ENCODE results near the gene BTBD1. TPM values are rescaled to one million over a fixed set of nuclear protein-coding genes. Genes with fewer than 3 reads are reported as not detected.
"Not testable (repeated sequence)": the region's sequence is repeated elsewhere in the genome, so short reads cannot be mapped to it uniquely, and the experiment has no call there.

BTBD1 gene
- total RNA-seq, 1 experiment from 2014 or later = 83.9 TPM

- Histone ChIP-seq H3K4me2 (ENCODE audit: low read length) (no peak overlapping the region), H3K9ac (ENCODE audit: low read length) (no peak overlapping the region), H3K4me1 (ENCODE audit: insufficient read depth, low read length) (no peaks in the 10 kb centered on the region), H2AFZ (ENCODE audit: low read length) (no peak overlapping the region), H4K20me1 (ENCODE audit: low read length) (no peaks in the 10 kb centered on the region), H3K79me2 (ENCODE audit: low read length) (no peaks in the 10 kb centered on the region), H3K36me3 (ENCODE audit: low read depth, low read length) (no peaks in the 10 kb centered on the region), H3F3A (ENCODE audit: low read length, unreplicated experiment) (no peaks in the 10 kb centered on the region), H3K27ac (ENCODE audit: low read length) (no peak overlapping the region), H3K4me3 (ENCODE audit: low read length) (no peak overlapping the region), H3K9me3 (ENCODE audit: low read length) (no peaks in the 10 kb centered on the region), H3K9me2 (replicated peaks; ENCODE audit: low read length) (no peaks in the 10 kb centered on the region), H3K27me3 (ENCODE audit: low read length) (peaks cover 29% of the 10 kb centered on the region; the same call in 1 of the 2 replicates)
- POLR2A ChIA-PET (ENCODE audit: unreplicated experiment) = no interaction called here
- DNase-seq = no peak
- intact Hi-C loops (cut with micrococcal nuclease) = no loop called here
- BruUV-seq (replicated peaks) = no TSS peak
- ATAC-seq = no peak
- TF ChIP-seq, protein P1, sequence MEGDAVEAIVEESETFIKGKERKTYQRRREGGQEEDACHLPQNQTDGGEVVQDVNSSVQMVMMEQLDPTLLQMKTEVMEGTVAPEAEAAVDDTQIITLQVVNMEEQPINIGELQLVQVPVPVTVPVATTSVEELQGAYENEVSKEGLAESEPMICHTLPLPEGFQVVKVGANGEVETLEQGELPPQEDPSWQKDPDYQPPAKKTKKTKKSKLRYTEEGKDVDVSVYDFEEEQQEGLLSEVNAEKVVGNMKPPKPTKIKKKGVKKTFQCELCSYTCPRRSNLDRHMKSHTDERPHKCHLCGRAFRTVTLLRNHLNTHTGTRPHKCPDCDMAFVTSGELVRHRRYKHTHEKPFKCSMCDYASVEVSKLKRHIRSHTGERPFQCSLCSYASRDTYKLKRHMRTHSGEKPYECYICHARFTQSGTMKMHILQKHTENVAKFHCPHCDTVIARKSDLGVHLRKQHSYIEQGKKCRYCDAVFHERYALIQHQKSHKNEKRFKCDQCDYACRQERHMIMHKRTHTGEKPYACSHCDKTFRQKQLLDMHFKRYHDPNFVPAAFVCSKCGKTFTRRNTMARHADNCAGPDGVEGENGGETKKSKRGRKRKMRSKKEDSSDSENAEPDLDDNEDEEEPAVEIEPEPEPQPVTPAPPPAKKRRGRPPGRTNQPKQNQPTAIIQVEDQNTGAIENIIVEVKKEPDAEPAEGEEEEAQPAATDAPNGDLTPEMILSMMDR (conservative IDR thresholded peaks at IDR 0.05; ENCODE audit: low read depth, low read length) = no peak
- TF ChIP-seq EZH2 (IDR thresholded peaks at IDR 0.05; ENCODE audit: low read length, unreplicated experiment) = no peak
- no peak for TF ChIP-seq EZH2phosphoT487 (IDR thresholded peaks at IDR 0.05; ENCODE audit: borderline replicate concordance, low read length)
- CTCF ChIA-PET = no interaction called here
Measured at GRCh38 chr15:83098079-83098478, 31.0 kb upstream of the BTBD1 start.

DNA sequence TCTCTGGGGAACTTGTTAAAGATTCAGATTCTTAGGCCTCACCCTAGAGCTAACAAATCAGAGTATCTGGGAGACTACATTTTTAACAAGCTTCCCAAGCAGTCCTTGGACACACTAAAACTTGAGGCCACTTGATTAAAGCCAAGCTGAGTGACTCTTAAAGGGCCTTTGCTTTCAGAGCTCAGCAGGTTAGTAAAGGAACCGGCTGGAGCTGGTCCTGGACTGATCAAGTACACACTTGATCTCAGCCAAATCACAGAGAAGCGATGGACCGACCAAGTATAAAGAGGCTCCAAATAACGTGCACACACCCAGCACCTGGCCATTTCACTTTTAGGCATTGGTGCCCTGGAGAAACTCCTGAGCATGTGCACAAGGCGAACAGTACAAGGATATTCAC, 27.5 kb upstream of the BTBD1 start:
- DNase-seq (no peak), ATAC-seq (no peak)
- Histone ChIP-seq H3K9me3 (ENCODE audit: low read length) (no peaks in the 10 kb centered on the region), H4K20me1 (ENCODE audit: low read length) (no peaks in the 10 kb centered on the region), H3K4me1 (ENCODE audit: insufficient read depth, low read length) (no peaks in the 10 kb centered on the region), H3F3A (ENCODE audit: low read length, unreplicated experiment) (no peaks in the 10 kb centered on the region), H3K79me2 (ENCODE audit: low read length) (no peaks in the 10 kb centered on the region), H2AFZ (ENCODE audit: low read length) (no peak overlapping the region), H3K27ac (ENCODE audit: low read length) (no peak overlapping the region), H3K27me3 (ENCODE audit: low read length) (peaks cover 21% of the 10 kb centered on the region; the same call in 1 of the 2 replicates), H3K9ac (ENCODE audit: low read length) (no peak overlapping the region), H3K4me3 (ENCODE audit: low read length) (no peak overlapping the region), H3K36me3 (ENCODE audit: low read depth, low read length) (no peaks in the 10 kb centered on the region), H3K9me2 (replicated peaks; ENCODE audit: low read length) (no peaks in the 10 kb centered on the region), H3K4me2 (ENCODE audit: low read length) (no peak overlapping the region)
- ChIA-PET POLR2A (ENCODE audit: unreplicated experiment) (no interaction called here), CTCF (no interaction called here)
- BruUV-seq (replicated peaks) = no TSS peak
- intact Hi-C loops (cut with micrococcal nuclease) = no loop called here
- TF ChIP-seq EZH2phosphoT487 (IDR thresholded peaks at IDR 0.05; ENCODE audit: borderline replicate concordance, low read length) (no peak), EZH2 (IDR thresholded peaks at IDR 0.05; ENCODE audit: low read length, unreplicated experiment) (no peak)
- TF ChIP-seq, protein P1 (conservative IDR thresholded peaks at IDR 0.05; ENCODE audit: low read depth, low read length) = no peak

DNA sequence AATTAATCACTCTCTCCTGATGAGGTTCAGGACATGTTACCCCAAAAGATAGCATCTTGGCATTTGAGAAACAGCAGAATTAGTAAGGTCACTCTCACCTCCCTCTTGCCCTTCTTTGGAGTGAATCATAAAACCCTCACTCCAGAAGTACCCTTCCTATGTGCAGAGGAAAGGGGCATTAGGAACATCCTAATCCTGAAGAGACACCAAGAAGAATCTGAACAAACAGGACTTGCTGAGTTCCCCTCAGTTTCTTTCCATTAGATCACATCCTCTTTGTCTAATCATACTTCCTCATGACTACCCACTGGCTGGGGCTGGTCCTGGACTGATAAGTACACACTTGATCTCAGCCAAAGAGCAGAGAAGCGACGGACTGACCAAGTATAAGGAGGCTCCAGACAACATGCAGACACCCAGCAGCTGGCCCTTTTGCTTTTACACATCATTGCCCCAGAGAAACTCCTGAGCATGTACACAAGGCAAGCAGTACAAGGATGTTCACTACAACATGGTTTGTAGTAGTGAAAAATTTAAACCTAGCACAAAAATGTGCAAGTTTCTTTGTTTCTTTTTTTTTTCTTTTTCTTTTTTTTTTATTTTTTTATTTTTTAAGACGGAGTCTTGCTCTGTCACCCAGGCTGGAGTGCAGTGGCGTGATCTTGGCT, 25.4 kb upstream of the BTBD1 start:
- Histone ChIP-seq H3K9me2 (replicated peaks; ENCODE audit: low read length) (no peaks in the 10 kb centered on the region), H3K4me1 (ENCODE audit: insufficient read depth, low read length) (no peaks in the 10 kb centered on the region), H4K20me1 (ENCODE audit: low read length) (no peaks in the 10 kb centered on the region), H3K4me2 (ENCODE audit: low read length) (no peak overlapping the region), H3K27me3 (ENCODE audit: low read length) (peaks cover 8% of the 10 kb centered on the region; the same call in 1 of the 2 replicates), H3K9me3 (ENCODE audit: low read length) (no peaks in the 10 kb centered on the region), H3K4me3 (ENCODE audit: low read length) (no peak overlapping the region), H3K36me3 (ENCODE audit: low read depth, low read length) (no peaks in the 10 kb centered on the region), H2AFZ (ENCODE audit: low read length) (0 out of 2 replicates have a peak overlapping the region, but pooled peaks have one; percentile 45), H3K9ac (ENCODE audit: low read length) (no peak overlapping the region), H3K79me2 (ENCODE audit: low read length) (no peaks in the 10 kb centered on the region), H3K27ac (ENCODE audit: low read length) (no peak overlapping the region), H3F3A (ENCODE audit: low read length, unreplicated experiment) (no peaks in the 10 kb centered on the region)
- ATAC-seq (no peak), DNase-seq (peak; percentile 32)
- intact Hi-C loops (cut with micrococcal nuclease) = no loop called here
- CTCF ChIA-PET = no interaction called here
- POLR2A ChIA-PET (ENCODE audit: unreplicated experiment) = no interaction called here
- no TSS peak for BruUV-seq (replicated peaks)
- TF ChIP-seq, protein P1 (conservative IDR thresholded peaks at IDR 0.05; ENCODE audit: low read depth, low read length) = no peak
- TF ChIP-seq EZH2phosphoT487 (IDR thresholded peaks at IDR 0.05; ENCODE audit: borderline replicate concordance, low read length) (no peak), EZH2 (IDR thresholded peaks at IDR 0.05; ENCODE audit: low read length, unreplicated experiment) (no peak)

GRCh38 chr15:83091965-83092308, 24.9 kb upstream of the BTBD1 start:
- H3F3A ChIP-seq (ENCODE audit: low read length, unreplicated experiment); intact Hi-C loops (cut with micrococcal nuclease); H3K4me2 ChIP-seq (ENCODE audit: low read length): not testable (repeated sequence)

More at GRCh38 chr15:83091965-83092308, 24.9 kb upstream of the BTBD1 start:
- H3K9me3 ChIP-seq (ENCODE audit: low read length); BruUV-seq (replicated peaks); H3K9ac ChIP-seq (ENCODE audit: low read length); DNase-seq; ATAC-seq; H4K20me1 ChIP-seq (ENCODE audit: low read length); CTCF ChIA-PET; H3K4me3 ChIP-seq (ENCODE audit: low read length); H3K79me2 ChIP-seq (ENCODE audit: low read length); H3K9me2 ChIP-seq (replicated peaks; ENCODE audit: low read length); H3K27ac ChIP-seq (ENCODE audit: low read length); H3K27me3 ChIP-seq (ENCODE audit: low read length); H3K4me1 ChIP-seq (ENCODE audit: insufficient read depth, low read length); POLR2A ChIA-PET (ENCODE audit: unreplicated experiment); H2AFZ ChIP-seq (ENCODE audit: low read length); H3K36me3 ChIP-seq (ENCODE audit: low read depth, low read length): not testable (repeated sequence)
